HepG2 (cell line): ENCODE data around the gene HEATR1. TPM values are rescaled to one million over a fixed set of nuclear protein-coding genes. Genes with fewer than 3 reads are reported as not detected.

Experiments used
- ATAC-seq: fragments of 200-7000 bp; cut with Tn5 transposase; 3 replicates; pipeline ENCODE4 v1.9.1; 2020; ENCODE audit warnings: mild to moderate bottlenecking, moderate library complexity
- BruUV-seq: library from RNA; stranded (reverse); fragments of 400-500 nt; replicated peaks from 2 replicates; lab custom pipeline; 2021; lab: Mats Ljungman, UMichigan
- CTCF ChIA-PET: fragments of 300-600 bp; formaldehyde crosslinking; extraction: SDS; loops from one replicate; lab custom pipeline; 2021; ENCODE audit warnings: low total read pairs, inconsistent platforms, low intra/inter-chr PET ratio; lab: Yijun Ruan, JAX
- POLR2A ChIA-PET: fragments of 350-600 bp; sonication (Branson Sonifier 250); formaldehyde crosslinking; loops from one replicate; lab custom pipeline; 2020; ENCODE audit warnings: antibody characterized with exemption, inconsistent platforms; lab: Yijun Ruan, JAX
- DNase-seq: peaks from one replicate; pipeline ENCODE4 v3.0.0-alpha.2; 2015; ENCODE audit warnings: low spot score
- FAIRE-seq: peaks from 3 replicates; lab custom pipeline; 2011; peaks lifted over from hg19 to GRCh38; lab: Jason Lieb, UNC
- H2AFZ ChIP-seq: one replicate; pipeline ENCODE4 v1.6.1; 2011; ENCODE audit warnings: low read length, inconsistent platforms
- H3K27ac ChIP-seq: fragments of 300-600 bp; 3 replicates; pipeline ENCODE4 v1.8.0; 2011; ENCODE audit warnings: mixed run types, mild to moderate bottlenecking, mixed read lengths, low read length, inconsistent platforms; ENCODE audit not compliant: insufficient read depth; ENCODE audit errors: extremely low read length
- H3K27me3 ChIP-seq, 2 experiments: fragments of 200-600 bp in 1 of 2; 2 replicates in 1 of 2; 3 replicates in 1 of 2; pipeline versions ENCODE4 v1.6.0 to v1.8.0; 2011; ENCODE audit warnings: low read length in 2 of 2, mild to moderate bottlenecking in 2 of 2, moderate library complexity in 2 of 2, inconsistent platforms in 1 of 2; ENCODE audit not compliant: insufficient read depth in 2 of 2, control insufficient read depth in 1 of 2
- H3K36me3 ChIP-seq, 2 experiments: fragments of 200-600 bp in 1 of 2; replicated peaks in 1 of 2; 2 replicates in 1 of 2; 3 replicates in 1 of 2; pipeline versions ENCODE4 v1.5.1 to v1.8.0; 2011; ENCODE audit warnings: low read length in 2 of 2, inconsistent platforms in 1 of 2; ENCODE audit not compliant: insufficient read depth in 2 of 2, control insufficient read depth in 1 of 2
- H3K4me1 ChIP-seq: 2 replicates; pipeline ENCODE4 v1.5.1; 2012; ENCODE audit warnings: low read length, inconsistent platforms; ENCODE audit not compliant: insufficient read depth
- H3K4me2 ChIP-seq: 2 replicates; pipeline ENCODE4 v1.6.0; 2011; ENCODE audit warnings: low read depth, low read length, inconsistent platforms
- H3K4me3 ChIP-seq, 3 experiments: fragments of 200-600 bp in 1 of 3; sonication (generic), shearing (Covaris generic) in 1 of 3; replicated peaks in 1 of 3; 2 replicates each; pipeline ENCODE4 v1.5.1; 2011 to 2016; ENCODE audit warnings: low read length in 3 of 3, inconsistent platforms in 2 of 3, low read depth in 2 of 3, mild to moderate bottlenecking in 2 of 3, control low read depth in 1 of 3, mixed read lengths in 1 of 3; ENCODE audit not compliant: insufficient read depth in 1 of 3
- H3K79me2 ChIP-seq: one replicate; pipeline ENCODE4 v1.6.1; 2011; ENCODE audit warnings: low read length, inconsistent platforms; ENCODE audit not compliant: insufficient read depth
- H3K9ac ChIP-seq: 2 replicates; pipeline ENCODE4 v1.6.0; 2011; ENCODE audit warnings: mild to moderate bottlenecking, low read depth, low read length, inconsistent platforms; ENCODE audit not compliant: insufficient read depth
- H3K9me3 ChIP-seq: 2 replicates; pipeline ENCODE4 v1.5.1; 2012; ENCODE audit warnings: mild to moderate bottlenecking, low read length
- H4K20me1 ChIP-seq: 2 replicates; pipeline ENCODE4 v1.6.0; 2011; ENCODE audit warnings: inconsistent platforms, mild to moderate bottlenecking, low read length, moderate library complexity; ENCODE audit not compliant: insufficient read depth
- ARID2 ChIP-seq: sonication (generic); formaldehyde crosslinking; IDR thresholded peaks from 2 replicates; pipeline ENCODE4 v1.8.1; 2022; ENCODE audit warnings: mild to moderate bottlenecking, missing genetic modification reagents, borderline replicate concordance
- FOXK1 ChIP-seq: sonication (generic); formaldehyde crosslinking; IDR thresholded peaks from 2 replicates; pipeline ENCODE4 v1.4.0; 2020; ENCODE audit warnings: low read depth, missing genetic modification reagents, borderline replicate concordance
- GMEB2 ChIP-seq: IDR thresholded peaks from 2 replicates; pipeline ENCODE4 v1.6.1; 2016; ENCODE audit warnings: missing biosample characterization, missing genetic modification reagents, low read depth
- HHEX ChIP-seq: IDR thresholded peaks from 2 replicates; pipeline ENCODE4 v1.6.1; 2016; ENCODE audit warnings: control low read depth
- JUN ChIP-seq: sonication (generic); formaldehyde crosslinking; IDR thresholded peaks from 2 replicates; pipeline ENCODE4 v1.4.0; 2020; ENCODE audit warnings: mild to moderate bottlenecking, missing genetic modification reagents
- MLX ChIP-seq: IDR thresholded peaks from 2 replicates; pipeline ENCODE4 v1.6.1; 2016
- NRL ChIP-seq: sonication (generic); formaldehyde crosslinking; IDR thresholded peaks from 2 replicates; pipeline ENCODE4 v1.5.0; 2020; ENCODE audit warnings: missing genetic modification reagents, mild to moderate bottlenecking, moderate library complexity, borderline replicate concordance
- PPARG ChIP-seq: conservative IDR thresholded peaks from 2 replicates; pipeline ENCODE4 v1.6.1; 2016; ENCODE audit warnings: missing biosample characterization, missing genetic modification reagents
- RFXANK ChIP-seq: IDR thresholded peaks from 2 replicates; pipeline ENCODE4 v1.6.1; 2016
- TEAD2 ChIP-seq: sonication (generic); formaldehyde crosslinking; IDR thresholded peaks from 2 replicates; pipeline ENCODE4 v1.9.0; 2021; ENCODE audit warnings: missing genetic modification reagents
- TMF1 ChIP-seq: sonication (generic); formaldehyde crosslinking; IDR thresholded peaks from 2 replicates; pipeline ENCODE4 v1.8.1; 2022; ENCODE audit warnings: low read depth, missing genetic modification reagents
- TRIM22 ChIP-seq: fragments of 450-650 bp; IDR thresholded peaks from 2 replicates; pipeline ENCODE4 v1.6.1; 2017
- ZFP91 ChIP-seq: sonication (generic); formaldehyde crosslinking; IDR thresholded peaks from 2 replicates; pipeline ENCODE4 v1.9.0; 2022; ENCODE audit warnings: missing genetic modification reagents, mild to moderate bottlenecking, borderline replicate concordance
- ZNF207 ChIP-seq: fragments of 450-650 bp; IDR thresholded peaks from 2 replicates; pipeline ENCODE4 v1.6.1; 2016; ENCODE audit warnings: antibody characterized with exemption, borderline replicate concordance
- ZNF446 ChIP-seq: sonication (generic); formaldehyde crosslinking; IDR thresholded peaks from 2 replicates; pipeline ENCODE4 v1.5.0; 2020; ENCODE audit warnings: mild to moderate bottlenecking, missing genetic modification reagents
- ZNF570 ChIP-seq: sonication (generic); formaldehyde crosslinking; IDR thresholded peaks from 2 replicates; pipeline ENCODE4 v1.4.0; 2020; ENCODE audit warnings: mild to moderate bottlenecking, missing genetic modification reagents, borderline replicate concordance
- ZNF580 ChIP-seq: IDR thresholded peaks from 2 replicates; pipeline ENCODE4 v1.6.1; 2016; ENCODE audit warnings: low read depth, borderline replicate concordance
- ZNF746 ChIP-seq: sonication (generic); formaldehyde crosslinking; IDR thresholded peaks from 2 replicates; pipeline ENCODE4 v1.8.0; 2022; ENCODE audit warnings: mild to moderate bottlenecking, missing genetic modification reagents
- WGBS: methylation state at CpG from one replicate; pipeline ENCODE4 v1.1.6; 2017; ENCODE audit warnings: low lambda C conversion rate; 5-methylcytosine and 5-hydroxymethylcytosine counted together
- in situ Hi-C: cut with HindIII; loops from 2 replicates; pipeline ENCODE4 v1.10.0; 2017; ENCODE audit warnings: low pct_unique_long_range_greater_than_20kb; ENCODE audit not compliant: extremely low pct_ligation_motif_present
- intact Hi-C: fragments of 100-400 bp; cut with micrococcal nuclease; formaldehyde crosslinking; loops from one replicate; pipeline ENCODE4 v1.10.0; 2022; ENCODE audit not compliant: unreplicated experiment
- polyA plus RNA-seq, 8 experiments: library from polyadenylated mRNA; depleted of rRNA in 3 of 8; stranded (reverse) in 7 of 8; unstranded in 1 of 8; fragments of >200 nt; fragmentation: Illumina TruSeq in 4 of 8; extraction: Trizol in 4 of 8; gene quantifications; 2 replicates each; pipeline versions ENCODE4 v1.2.1 to v1.2.3, GENCODE V29; 2011 to 2016; ENCODE audit warnings: low read depth in 4 of 8, missing spikeins in 1 of 8, mixed read lengths in 1 of 8; ENCODE audit not compliant: insufficient read depth in 1 of 8
- total RNA-seq, 5 experiments: library from RNA; depleted of rRNA; stranded (reverse); fragments of >200 nt; fragmentation: Illumina TruSeq; extraction: Trizol; gene quantifications; 2 replicates each; pipeline ENCODE4 v1.2.3, GENCODE V29; 2016; ENCODE audit warnings: low read depth in 1 of 5

HEATR1 gene
- total and polyA plus RNA-seq, 2 of the 13 experiments (the other 11 are each of a cell fraction or from before 2014, with no cell fraction given) = 10.2 to 45.8 TPM

GRCh38 chr1:236509647-236510401 lies 94.5 kb downstream of the HEATR1 start (continued):
- no peak for TF ChIP-seq ZNF570 (CRISPR knock-in tag)
- no peak for TF ChIP-seq TEAD2
- no peak for TF ChIP-seq ZNF446 (CRISPR knock-in tag)
- TF ChIP-seq ZNF207 = no peak
- TF ChIP-seq FOXK1 (CRISPR knock-in tag) = no peak
- no peak for TF ChIP-seq ZNF746 (CRISPR knock-in tag)
- TF ChIP-seq HHEX (CRISPR knock-in tag) = no peak

- ATAC-seq (no peak), DNase-seq (no peak), FAIRE-seq (no peak)
- H3K4me1 ChIP-seq = peaks cover 72% of the 10 kb centered on the region
- no peaks in the 10 kb centered on the region for H3K79me2 ChIP-seq
- no TSS peak for BruUV-seq
- no peak overlapping the region for H2AFZ ChIP-seq
- intact Hi-C loops = no loop called here
- in situ Hi-C loops = no loop called here
- no peaks in the 10 kb centered on the region for H3K36me3 ChIP-seq
- H3K9ac ChIP-seq = no peak overlapping the region
- ChIA-PET CTCF (no interaction called here), POLR2A (interaction anchor here (0.9 to 1.3 kb wide), 2 partner anchors 14 to 17 kb away, joined by 3 to 4 read pairs; partner anchors contain the start of gene LGALS8)
- no peak overlapping the region for H3K4me3 ChIP-seq
- H3K4me2 ChIP-seq = no peak overlapping the region
- H4K20me1 ChIP-seq = no peaks in the 10 kb centered on the region
- TF ChIP-seq RFXANK (no peak), GMEB2 (CRISPR knock-in tag) (no peak), TMF1 (CRISPR knock-in tag) (no peak), PPARG (CRISPR knock-in tag) (no peak), ZFP91 (CRISPR knock-in tag) (no peak), JUN (CRISPR knock-in tag) (no peak), NRL (CRISPR knock-in tag) (no peak), TRIM22 (no peak), MLX (CRISPR knock-in tag) (no peak), ARID2 (no peak), ZNF580 (CRISPR knock-in tag) (no peak)
- WGBS = 77% methylated on average over 1 of the region's 1 CpG
- no peaks in the 10 kb centered on the region for H3K9me3 ChIP-seq
- H3K27ac ChIP-seq = no peak overlapping the region
- H3K27me3 ChIP-seq = no peaks in the 10 kb centered on the region
These were observed 95.1 kb downstream of the HEATR1 start for GRCh38 chr1:236509203-236509602.
